Midbrain (tissue), 1 donor: Measurements from ENCODE around the gene U2AF2.

ENCODE experiments used
- DNase-seq: peaks from one replicate; lab custom pipeline; 2025; lab: John Stamatoyannopoulos, UW

The U2AF2 gene

GRCh38 chr19:55621673-55622231, 33.1 kb upstream of the U2AF2 start:
- no peak for DNase-seq

GRCh38 chr19:55622242-55622969, 32.4 kb upstream of the U2AF2 start:
- DNase-seq, result no peak

GRCh38 chr19:55623130-55623529, 31.7 kb upstream of the U2AF2 start:
- DNase-seq, result no peak

GRCh38 chr19:55623561-55623960, 31.3 kb upstream of the U2AF2 start:
- no peak for DNase-seq

GRCh38 chr19:55624109-55625003, 30.5 kb upstream of the U2AF2 start, which contains the start of gene ZNF784:
Gene ZNF784, minus strand, starts transcription at chr19:55624566. Its CDS starts 5 bp downstream, at chr19:55624561.
- peak; percentile 93 for DNase-seq

- no peak for DNase-seq
These were observed 29.9 kb upstream of the U2AF2 start for GRCh38 chr19:55625004-55625326.

- DNase-seq, result no peak
These were observed 28.5 kb upstream of the U2AF2 start for GRCh38 chr19:55626350-55626749.

GRCh38 chr19:55632463-55632834, 22.4 kb upstream of the U2AF2 start:
- peak; percentile 91 for DNase-seq

GRCh38 chr19:55633861-55634260, 21.0 kb upstream of the U2AF2 start:
- no peak for DNase-seq

- DNase-seq, result no peak
These were observed 19.5 kb upstream of the U2AF2 start for GRCh38 chr19:55635334-55635717.

GRCh38 chr19:55635856-55636440, 18.9 kb upstream of the U2AF2 start:
- DNase-seq, result no peak

- no peak for DNase-seq
These were observed 18.1 kb upstream of the U2AF2 start for GRCh38 chr19:55636723-55637122.

- no peak for DNase-seq
These were observed 17.3 kb upstream of the U2AF2 start for GRCh38 chr19:55637534-55637933.

- DNase-seq, result no peak
These were observed 15.9 kb upstream of the U2AF2 start for GRCh38 chr19:55638864-55639359.

GRCh38 chr19:55640043-55640576, 14.7 kb upstream of the U2AF2 start:
- peak; percentile 42 for DNase-seq

- peak; percentile 64 for DNase-seq
These were observed 14.0 kb upstream of the U2AF2 start, which contains the start of gene ZNF580 for GRCh38 chr19:55640577-55641425. Gene ZNF580, plus strand, starts transcription at chr19:55641002. Its CDS starts 1,507 bp downstream, at chr19:55642509.

- peak; percentile 53 for DNase-seq
These were observed 13.2 kb upstream of the U2AF2 start for GRCh38 chr19:55641426-55642152.

GRCh38 chr19:55642153-55643002, 12.5 kb upstream of the U2AF2 start:
- no peak for DNase-seq
